Measurements from ENCODE around the gene AAMP.

DNA sequence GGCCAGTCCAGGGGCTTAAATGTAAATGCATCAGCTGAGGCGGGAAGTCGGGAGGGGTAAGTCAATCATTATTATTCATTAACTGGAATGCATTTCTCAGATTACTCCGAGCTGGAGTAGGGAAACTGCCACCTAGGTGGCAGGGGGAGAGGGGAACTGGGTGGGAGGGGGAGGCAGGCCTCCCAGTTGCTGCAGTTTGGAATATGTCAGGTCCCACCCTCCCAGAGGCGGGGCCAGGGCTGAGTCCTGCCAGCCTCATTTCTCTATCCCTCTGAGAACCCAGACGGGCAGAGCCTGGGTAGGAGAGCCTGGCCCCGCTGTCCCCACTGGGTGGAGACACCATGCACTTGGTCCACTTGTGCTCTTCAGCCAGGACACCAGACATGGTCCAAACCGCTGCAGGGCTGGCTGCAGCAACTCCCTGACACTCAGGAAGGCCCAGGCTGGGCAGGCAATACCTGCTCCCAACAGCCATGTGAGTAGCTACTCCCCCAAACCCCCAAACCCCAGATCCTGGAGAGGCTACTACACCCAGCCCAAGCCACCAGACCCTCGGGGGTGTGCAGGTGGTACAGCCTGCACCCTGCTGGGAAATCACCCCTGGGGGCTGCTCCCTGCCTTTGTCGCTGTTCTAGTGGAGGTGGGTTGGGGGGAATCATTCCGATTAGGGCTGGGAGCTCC, 9.1 kb downstream of the AAMP start, which contains the start of gene GPBAR1:
- TF ChIP-seq, protein P1, sequence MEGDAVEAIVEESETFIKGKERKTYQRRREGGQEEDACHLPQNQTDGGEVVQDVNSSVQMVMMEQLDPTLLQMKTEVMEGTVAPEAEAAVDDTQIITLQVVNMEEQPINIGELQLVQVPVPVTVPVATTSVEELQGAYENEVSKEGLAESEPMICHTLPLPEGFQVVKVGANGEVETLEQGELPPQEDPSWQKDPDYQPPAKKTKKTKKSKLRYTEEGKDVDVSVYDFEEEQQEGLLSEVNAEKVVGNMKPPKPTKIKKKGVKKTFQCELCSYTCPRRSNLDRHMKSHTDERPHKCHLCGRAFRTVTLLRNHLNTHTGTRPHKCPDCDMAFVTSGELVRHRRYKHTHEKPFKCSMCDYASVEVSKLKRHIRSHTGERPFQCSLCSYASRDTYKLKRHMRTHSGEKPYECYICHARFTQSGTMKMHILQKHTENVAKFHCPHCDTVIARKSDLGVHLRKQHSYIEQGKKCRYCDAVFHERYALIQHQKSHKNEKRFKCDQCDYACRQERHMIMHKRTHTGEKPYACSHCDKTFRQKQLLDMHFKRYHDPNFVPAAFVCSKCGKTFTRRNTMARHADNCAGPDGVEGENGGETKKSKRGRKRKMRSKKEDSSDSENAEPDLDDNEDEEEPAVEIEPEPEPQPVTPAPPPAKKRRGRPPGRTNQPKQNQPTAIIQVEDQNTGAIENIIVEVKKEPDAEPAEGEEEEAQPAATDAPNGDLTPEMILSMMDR (IDR thresholded peaks at IDR 0.05; ENCODE audit: poor library complexity, severe bottlenecking), result no peak
- no peak for TF ChIP-seq SMC3 (conservative IDR thresholded peaks at IDR 0.05; ENCODE audit: poor library complexity)
- no peak for TF ChIP-seq POLR2AphosphoS5 (IDR thresholded peaks at IDR 0.05)
- no peak for TF ChIP-seq EP300 (conservative IDR thresholded peaks at IDR 0.05; ENCODE audit: poor library complexity, severe bottlenecking)
- no peak for TF ChIP-seq EZH2 (IDR thresholded peaks at IDR 0.05; ENCODE audit: borderline replicate concordance, insufficient read depth, low read length, poor library complexity, severe bottlenecking)
